Astrocyte of the hippocampus (primary cell): Measurements from ENCODE around the gene ABTB2.
A peak's percentile ranks its signal among the peaks of the same experiment; 100 is the strongest.

Experiments
- DNase-seq: peaks from one replicate; pipeline ENCODE4 v3.0.0; 2011; ENCODE audit warnings: low read depth, low spot score

Gene ABTB2

DNA sequence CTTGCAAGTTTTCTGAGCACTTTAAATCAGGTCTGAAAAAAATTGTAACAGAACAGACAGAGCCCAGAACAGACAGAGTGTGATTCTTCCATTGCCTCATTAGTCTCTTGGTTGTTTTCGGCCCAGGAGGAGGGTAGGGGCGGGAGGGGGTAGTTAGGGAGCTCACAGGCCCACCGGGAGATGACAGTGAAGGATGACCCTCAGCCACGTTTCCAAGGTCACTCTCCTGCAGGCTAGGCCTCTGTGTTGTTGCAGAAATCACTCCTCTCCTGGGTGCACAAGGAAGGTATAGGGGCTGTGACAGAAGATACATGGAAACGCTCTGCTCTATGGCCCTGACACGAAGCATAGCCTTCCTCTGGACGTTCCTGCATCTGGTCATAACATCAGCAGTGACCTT lies 69.3 kb downstream of the ABTB2 start:
- no peak for DNase-seq

DNA sequence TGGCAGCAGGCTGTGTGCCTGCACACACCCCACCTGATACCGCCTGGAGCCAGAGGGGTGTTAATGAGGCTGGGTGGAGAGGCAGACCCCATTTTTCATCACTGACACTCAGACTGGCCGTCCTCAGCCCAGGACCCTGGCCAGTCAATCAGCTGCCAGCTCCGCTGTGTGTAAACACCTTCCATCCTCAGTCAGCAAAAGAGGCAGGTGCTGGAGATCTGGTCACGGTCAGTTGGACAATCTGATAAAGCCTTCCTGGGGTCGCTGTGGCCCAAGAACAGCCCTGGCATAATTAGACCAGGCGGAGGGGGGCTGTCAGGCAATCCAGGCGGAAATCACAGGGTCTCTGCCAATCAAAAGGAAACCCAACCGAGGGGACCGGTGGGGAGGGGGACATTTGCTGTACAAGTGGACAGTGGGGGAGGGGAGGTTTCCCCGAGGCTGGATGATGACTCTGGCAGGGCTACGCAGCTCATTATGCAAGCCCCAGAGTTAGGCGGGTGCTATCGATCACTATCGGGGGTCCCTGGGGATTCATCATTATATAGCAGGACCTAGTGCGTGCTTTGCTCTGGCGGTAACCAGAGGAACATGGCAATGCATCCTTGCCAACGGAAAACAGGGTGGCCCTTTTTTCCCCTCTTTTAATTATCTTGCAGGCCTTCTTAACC lies 72.9 kb downstream of the ABTB2 start:
- DNase-seq, result no peak

DNA sequence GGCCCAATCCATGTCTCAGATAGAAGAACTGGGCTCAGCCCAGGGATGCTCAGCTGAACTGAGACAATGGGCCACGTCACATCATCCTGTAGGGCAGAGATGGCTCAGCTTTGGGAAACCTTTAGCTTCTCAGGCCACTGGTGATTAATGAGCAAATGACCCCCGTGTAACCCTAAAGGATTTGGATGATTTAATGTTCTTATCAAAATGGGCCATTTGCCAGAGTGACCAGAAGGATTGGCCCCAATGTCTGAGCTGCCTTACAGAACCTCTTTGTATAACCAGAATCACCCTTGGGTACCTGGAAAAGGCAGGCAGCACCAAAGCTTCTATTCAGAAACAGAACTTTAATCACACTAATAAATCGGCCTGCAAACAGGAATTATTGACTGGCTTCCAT lies 73.7 kb downstream of the ABTB2 start:
- no peak for DNase-seq

DNA sequence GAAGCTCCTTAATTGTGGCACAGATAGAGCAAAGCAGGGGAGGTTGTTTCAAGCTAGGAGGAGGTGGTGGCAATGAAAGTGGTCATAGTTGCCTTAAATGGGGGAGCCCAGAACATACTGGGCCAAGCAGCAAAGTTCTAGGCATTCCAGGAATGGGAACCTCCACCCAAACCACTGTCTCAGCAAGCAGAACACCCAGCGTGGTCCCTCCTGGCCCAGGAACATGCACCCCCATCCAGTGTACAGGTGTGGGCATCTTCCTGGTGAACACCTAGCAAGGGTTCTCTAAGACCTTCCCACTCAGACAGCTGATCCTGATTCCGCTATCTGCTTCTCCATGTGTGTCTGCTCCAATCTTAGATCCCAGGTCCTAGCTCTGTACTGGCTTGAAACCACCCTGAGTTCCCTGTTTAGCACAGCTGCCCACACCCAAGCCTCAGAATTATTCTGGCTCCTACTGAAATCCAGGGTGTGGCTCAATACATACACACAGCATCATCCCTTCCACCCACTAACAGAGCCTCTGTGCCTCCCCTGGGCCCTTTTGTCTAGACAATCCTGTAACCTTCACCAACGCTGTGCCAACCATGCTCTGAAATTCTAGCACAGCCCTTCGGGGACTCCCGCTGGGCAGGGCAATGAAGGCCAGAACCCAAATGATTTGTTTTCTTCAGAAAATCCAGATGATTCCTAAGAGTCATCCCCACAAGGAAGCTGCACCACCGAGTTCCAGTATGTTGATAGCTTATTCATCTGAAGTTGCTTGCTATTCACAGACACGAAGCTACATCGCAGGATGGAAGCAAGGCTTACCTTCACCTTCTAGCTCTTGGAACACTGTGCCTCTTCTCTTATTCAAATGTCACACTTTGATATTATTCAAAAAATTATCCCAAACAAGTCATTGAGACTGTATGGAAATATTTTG lies 76.6 kb downstream of the ABTB2 start:
- DNase-seq, result no peak

DNA sequence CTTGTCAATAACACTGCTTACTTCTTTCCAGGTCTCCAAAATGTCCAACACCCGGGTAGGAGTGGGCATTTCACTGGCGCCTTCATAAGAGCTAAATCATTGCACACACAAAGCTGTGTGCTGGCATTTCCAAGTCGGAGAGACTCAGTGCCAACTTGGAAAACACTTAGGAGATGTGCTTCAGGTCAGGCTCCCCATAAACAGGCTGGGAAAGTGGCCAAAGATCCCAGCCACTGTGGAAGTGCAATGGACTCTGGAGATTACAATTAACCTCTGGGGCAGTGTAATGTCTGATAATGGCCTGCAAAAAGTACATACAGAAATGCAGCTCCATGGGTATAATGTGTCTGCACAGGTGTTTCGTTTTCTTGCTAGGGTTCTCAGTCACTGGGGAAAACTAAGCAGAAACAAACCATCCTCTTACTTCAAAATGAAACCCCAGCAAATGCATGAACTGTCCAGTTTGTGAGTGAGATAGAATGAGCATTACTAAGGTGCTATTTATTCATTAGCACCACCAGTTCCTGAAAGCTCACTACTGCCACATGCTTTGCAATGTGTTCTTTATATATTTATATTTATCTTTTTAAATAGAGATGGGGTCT lies 79.0 kb downstream of the ABTB2 start:
- no peak for DNase-seq

DNA sequence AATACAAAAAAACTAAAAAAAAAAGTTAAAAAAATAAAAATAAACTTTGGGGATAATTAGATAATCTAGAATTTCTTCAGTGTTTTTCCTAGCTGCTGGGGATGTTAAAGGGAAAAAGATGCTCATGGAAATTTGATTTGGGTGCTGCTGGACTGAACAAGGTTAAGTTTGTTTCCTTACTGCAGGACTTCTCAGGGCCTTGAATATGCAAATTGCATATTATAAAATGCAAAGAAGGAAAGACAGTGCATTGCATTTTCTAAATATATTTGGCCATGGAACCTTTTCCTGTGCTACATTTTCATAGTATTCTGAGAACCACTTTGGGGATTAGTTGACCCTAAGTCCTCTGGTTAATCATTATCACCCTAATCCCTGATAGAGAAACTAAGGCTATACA lies 79.6 kb downstream of the ABTB2 start:
- no peak for DNase-seq

DNA sequence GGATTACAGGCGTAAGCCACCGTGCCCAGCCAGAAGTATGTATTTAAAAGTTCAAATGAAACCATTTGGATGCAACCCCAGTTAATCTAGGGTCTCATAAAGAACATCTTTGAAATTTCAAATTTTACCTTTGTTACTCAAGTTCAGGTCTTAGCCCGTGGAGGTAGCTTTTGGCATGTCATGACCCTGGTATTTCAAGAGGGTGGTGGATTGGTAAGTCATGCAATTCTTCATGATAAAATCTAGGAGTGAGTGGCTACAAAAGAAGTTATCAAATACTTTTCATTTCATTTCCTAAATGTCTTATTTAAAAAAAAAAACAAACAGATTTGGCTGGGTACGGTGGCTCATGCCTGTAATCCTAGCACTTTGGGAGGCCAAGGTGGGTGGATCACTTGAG lies 80.6 kb downstream of the ABTB2 start:
- DNase-seq, result no peak

DNA sequence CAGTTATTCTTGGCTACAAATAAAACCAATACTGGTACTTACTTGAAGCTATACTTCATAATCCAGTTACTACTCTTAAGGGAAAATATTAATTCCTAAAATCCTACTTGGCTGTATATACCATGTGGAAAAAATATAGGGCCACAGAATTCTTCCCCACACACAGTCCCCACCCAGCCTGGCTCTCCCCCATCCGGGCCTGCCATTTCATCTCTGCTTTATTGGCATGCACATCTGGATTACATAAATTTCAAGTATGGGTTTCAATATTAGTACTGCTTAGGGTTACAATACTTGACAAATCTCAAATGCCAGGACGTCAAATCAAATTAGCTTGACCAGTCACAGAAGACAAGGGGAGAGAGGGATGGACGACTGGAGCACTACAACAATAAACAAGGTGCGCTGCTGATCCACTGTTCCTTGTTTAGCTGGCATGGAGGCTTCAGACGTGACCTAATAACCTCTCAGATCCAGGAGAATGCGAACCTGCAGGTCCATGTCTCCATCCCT lies 81.4 kb downstream of the ABTB2 start:
- no peak for DNase-seq

DNA sequence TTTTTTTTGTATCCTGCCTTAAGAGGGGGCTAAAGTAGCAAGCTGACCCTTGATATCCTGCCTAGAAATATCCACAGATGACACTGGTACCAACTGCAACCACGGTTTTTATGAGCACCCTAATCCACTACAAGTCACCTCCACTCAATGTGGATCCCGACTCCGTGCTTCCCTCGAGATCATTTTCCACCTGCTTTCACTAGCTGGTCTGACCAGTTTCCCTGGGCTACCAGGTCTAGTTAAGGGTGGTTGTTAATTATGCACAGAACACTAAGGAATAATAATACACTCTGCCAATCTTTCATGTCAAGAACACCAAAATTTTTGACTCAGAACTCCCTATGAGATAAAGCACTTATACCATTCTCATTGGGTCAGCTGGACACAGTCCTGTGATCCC lies 82.3 kb downstream of the ABTB2 start:
- no peak for DNase-seq

DNA sequence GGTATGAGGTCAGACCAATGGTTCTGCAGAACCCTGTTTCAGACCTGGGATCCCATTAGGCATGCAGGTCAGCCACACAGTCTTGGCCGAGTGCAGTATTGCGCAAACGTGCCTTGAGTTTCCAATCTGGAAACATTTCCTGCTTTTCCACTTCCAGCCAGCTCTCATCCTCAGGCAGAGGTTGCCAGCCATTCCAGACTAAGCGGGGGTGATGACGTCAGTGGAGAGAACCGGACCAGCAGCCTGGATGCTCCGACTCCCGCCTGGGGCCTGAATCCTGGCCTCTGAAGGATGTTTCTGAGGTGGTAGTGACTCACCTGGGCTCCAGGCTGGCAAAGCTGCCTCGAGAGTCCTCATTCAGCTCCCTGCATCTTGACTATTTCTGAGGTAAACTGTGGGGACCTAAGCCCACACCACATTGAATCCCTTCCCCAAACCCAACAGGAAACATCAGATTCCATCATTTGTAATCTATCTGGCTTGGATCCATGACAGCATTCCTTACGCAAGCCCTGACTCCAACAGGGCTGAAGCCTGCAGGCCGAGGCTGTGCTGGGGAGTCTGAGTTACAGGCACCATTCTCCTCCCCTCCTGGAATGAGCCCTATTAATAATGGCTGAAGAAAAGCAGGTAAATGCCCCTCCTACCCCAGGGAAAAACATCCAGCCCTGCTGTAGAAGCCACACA lies 83.0 kb downstream of the ABTB2 start:
- DNase-seq, result peak; percentile 98

DNA sequence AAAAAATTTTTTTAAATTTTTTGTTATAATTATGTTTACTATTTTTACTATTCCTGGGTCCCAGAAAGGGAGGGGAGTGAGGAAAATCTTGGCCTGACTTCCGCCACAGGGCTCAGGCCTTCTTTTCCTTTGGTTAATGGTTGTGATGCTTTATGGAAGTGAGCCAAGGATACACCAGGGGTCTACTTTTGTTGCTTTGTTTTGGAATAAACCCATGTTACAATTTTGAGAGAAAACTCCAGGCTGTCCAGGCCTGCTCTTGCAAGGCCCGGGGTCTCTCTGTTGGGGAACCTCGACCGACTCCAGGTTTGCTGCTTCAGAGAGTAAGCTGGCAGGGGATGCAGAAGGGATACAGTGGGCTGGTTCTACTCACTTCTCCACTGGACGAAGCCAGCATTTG lies 84.7 kb downstream of the ABTB2 start:
- no peak for DNase-seq

DNA sequence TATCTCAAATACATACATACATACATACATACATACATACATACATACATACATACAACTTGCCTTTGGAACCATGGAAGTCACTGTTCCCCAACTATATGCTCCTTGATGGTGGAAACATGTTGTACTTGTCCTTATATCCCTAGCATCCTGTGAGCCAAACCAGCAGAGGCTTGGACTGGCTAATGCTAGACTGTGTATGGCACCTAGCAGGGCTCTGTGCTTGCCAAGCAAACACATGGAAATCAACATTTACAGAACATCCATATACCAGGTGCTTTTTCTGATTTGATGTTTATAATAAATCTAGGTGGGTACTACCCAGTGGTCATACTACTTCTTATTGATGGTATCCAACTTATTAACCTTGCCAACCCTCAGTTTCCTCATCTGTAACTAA lies 86.1 kb downstream of the ABTB2 start:
- no peak for DNase-seq

DNA sequence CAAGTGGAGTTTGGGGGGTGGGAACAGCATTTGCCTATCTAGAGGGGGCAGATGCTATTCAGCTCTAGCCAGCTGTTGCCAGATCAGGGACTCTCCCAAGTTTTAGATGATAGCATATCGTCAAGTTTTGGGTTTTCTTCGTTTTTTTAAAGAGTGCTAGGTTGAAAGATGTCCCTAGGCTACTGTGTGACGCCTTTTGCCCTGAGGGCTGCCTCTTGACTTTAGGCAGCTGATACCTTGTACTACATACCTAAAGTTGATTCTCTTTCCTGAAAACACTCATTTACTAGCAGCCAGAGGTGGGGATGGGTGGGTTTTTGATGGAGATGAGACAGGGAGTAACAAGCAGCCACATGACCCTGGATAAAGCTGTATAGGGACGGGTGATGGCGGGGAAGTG lies 87.1 kb downstream of the ABTB2 start:
- no peak for DNase-seq

DNA sequence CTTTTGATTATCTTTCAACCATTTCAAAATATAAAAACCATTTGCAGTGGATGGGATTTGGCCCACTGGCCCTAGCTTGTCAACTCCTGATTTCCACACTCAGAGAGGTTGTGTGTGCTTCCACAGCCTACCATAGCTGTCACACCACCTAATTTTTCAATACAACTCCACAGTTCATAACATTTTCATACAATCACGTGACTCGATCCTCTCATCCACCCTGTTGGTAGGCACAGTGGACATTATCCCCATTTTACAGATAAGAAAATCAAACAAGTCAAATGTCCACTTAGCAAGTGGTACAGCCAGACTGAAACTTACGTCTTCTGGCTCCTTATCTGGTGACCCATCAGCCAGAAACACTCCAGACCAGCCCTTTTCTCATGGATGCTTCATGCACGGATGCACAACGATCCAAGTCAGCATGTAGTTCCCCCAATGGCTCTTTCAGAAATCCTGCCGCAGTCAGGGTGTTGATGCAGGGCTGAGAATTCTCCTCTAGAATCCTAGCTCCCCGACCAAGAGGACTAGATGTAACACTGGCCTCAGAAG lies 88.0 kb downstream of the ABTB2 start:
- no peak for DNase-seq

DNA sequence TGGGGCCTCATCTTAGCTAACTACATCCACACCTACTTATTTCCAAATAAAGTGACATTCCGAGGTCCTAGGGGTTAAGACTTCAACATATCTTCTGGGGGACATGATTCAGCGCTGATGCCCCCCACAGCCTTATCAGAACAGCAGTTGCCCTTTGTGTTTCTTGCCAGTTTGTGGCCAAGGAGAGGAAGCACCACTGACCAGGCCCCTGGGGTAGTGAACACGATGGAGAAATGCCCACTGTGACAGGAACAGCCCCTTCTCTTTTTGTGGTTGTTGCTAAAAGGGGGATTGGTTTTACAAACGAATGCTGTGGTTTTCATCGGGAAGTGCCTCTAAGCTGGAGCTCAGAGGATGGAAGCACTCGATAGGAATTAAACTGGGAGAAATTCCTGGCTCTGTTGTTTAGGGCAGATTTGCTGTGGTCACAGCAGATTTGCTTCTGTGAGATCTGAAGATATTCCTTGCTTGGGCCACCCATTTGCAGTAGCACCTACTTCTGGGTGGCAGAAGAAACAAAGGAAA lies 88.8 kb downstream of the ABTB2 start:
- DNase-seq, result peak; percentile 71

DNA sequence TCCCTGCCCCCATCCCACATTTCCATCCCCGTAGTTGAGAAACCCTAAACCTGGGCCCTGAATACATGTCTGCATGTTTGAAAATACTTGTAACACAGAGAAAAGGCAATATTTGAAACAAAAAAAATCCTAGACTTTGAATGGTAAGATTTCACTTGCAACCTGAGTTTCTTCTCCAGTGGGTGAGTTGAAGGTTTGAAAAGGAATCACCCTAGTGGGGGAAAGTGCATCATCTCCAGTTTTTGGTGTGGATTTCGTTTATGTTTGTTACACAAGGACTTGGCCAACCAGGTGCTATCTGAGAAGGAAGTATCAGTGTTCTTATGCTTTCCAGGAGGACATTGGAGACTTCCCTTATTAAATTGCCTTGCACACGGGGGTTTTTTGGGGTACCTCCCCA lies 90.4 kb downstream of the ABTB2 start:
- DNase-seq, result no peak

DNA sequence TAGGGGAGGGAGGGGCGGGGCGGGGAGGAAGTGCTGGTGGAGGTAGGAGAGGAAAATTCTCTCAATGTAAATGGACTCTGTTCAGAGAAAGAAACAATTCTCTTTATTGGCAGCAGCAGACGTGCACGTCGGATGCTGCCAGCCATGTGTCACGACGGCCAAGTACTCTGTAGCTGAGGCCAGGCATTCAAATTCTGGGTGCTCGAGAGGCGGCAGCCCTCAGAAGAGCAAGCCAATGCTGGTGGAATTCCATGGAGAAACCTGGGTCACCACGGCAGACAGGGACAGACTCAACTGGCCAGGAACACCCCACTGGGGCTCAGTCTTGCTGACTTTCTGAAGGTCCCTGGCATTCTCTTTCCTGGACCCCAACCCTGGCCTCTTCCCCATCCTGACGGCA lies 90.8 kb downstream of the ABTB2 start:
- DNase-seq, result peak; percentile 77

DNA sequence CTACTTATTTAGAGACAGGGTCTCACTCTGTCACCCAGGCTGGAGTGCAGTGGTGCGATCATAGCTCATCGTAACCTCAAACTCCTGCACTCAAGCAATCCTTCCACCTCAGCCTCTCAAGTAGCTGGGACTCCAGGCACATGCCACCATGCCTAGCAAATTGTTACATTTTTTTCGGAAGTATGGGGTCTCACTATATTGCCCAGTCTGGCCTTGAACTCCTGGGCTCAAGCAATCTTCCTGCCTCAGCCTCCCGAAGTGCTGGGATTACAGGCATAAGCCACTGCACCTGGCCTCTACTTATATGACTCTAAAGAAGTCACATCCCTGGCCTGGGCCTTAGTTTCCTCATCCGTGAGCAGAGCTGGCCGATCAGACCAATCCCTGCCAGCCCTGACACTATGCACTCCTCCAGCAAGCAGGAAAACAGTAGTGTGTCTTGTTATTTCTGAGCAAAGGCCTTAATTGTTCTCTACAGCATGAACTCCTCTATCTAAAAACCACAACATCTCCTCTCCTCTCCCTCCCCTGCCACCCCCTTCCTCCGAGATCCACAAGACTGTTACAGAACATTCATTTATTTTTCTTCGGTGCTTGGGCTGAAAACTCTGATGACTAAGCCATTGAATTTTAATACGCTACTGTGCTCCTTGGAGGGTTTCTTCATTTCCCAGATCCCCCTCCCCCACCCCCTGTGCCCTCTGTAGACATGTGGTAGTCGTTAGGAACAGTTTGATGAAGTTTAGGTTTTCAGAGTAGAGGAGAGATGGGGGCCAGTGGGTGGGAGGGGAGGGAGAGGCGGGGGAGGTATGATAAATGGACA lies 91.5 kb downstream of the ABTB2 start:
- peak; percentile 96 for DNase-seq

DNA sequence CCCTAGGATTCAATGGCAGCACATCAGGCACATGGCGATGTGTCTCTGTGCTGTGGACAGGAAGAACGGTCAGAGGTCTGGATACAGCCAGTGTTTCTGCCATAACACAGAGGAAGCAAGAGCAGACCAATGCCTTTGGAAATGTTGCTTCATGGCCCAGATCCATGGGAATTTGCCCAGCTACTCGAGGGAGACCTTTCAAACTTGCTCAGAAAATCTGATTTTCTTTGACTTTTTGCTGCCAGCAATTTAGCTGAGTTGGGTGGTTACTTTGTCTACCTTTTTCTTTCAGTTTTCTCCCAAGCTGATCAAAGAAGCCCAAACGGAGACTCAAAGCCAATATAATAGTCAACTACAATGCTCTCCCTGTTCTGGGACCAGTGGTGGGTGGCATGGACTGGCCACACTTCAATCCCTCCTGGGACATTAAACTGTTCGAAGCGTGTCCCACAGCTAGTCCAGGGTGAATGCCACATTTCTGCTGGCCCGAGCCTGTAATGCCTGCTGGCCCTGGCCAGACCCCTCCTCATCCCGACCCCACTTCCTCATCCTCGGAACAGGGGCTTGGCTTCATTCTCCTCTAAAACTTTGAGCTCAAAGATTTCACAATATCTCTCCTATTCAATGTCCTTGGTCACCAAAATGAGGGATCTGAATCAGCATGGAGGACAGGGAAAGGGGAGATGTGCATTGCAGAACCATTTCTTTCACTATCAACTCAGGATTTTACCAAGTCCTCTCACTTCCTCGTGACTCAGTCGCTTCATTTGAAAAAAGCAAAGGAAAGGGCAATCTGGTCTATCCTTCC lies 93.3 kb downstream of the ABTB2 start:
- peak; percentile 63 for DNase-seq
